Sciatic nerve (tissue), 2 donors: ENCODE results near the gene CLPTM1. TPM values are rescaled to one million over a fixed set of nuclear protein-coding genes. Genes with fewer than 3 reads are reported as not detected.
A peak's percentile ranks its signal among the peaks of the same experiment; 100 is the strongest.
"Not testable (repeated sequence)": the region's sequence is repeated elsewhere in the genome, so short reads cannot be mapped to it uniquely, and the experiment has no call there.

Experiments used
- ATAC-seq: fragments of 200-7000 bp; cut with Tn5 transposase; one replicate; pipeline ENCODE4 v1.9.1; 2020; ENCODE audit warnings: mild to moderate bottlenecking, moderate library complexity
- DNase-seq: peaks from one replicate; pipeline ENCODE4 v3.0.0-alpha.2; 2020; ENCODE audit warnings: low spot score
- intact Hi-C: fragments of 100-400 bp; cut with DNase I; formaldehyde crosslinking; loops from one replicate; pipeline ENCODE4 v1.14.2; 2022
- total RNA-seq: library from RNA; stranded (reverse); fragmentation: NEBNext Ultra II Directional; extraction: Animal tissue kit (Norgen Biotek cat#: 25700); gene quantifications from one replicate; pipeline ENCODE4 v1.2.1, GENCODE V29; 2021
- donor health status: DM: no; HTN: no; CAD: no.
- donor health status: DM: no; HTN: no; CAD: no.

The CLPTM1 gene, protein sequence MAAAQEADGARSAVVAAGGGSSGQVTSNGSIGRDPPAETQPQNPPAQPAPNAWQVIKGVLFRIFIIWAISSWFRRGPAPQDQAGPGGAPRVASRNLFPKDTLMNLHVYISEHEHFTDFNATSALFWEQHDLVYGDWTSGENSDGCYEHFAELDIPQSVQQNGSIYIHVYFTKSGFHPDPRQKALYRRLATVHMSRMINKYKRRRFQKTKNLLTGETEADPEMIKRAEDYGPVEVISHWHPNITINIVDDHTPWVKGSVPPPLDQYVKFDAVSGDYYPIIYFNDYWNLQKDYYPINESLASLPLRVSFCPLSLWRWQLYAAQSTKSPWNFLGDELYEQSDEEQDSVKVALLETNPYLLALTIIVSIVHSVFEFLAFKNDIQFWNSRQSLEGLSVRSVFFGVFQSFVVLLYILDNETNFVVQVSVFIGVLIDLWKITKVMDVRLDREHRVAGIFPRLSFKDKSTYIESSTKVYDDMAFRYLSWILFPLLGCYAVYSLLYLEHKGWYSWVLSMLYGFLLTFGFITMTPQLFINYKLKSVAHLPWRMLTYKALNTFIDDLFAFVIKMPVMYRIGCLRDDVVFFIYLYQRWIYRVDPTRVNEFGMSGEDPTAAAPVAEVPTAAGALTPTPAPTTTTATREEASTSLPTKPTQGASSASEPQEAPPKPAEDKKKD
- total RNA-seq: 105 TPM

DNA sequence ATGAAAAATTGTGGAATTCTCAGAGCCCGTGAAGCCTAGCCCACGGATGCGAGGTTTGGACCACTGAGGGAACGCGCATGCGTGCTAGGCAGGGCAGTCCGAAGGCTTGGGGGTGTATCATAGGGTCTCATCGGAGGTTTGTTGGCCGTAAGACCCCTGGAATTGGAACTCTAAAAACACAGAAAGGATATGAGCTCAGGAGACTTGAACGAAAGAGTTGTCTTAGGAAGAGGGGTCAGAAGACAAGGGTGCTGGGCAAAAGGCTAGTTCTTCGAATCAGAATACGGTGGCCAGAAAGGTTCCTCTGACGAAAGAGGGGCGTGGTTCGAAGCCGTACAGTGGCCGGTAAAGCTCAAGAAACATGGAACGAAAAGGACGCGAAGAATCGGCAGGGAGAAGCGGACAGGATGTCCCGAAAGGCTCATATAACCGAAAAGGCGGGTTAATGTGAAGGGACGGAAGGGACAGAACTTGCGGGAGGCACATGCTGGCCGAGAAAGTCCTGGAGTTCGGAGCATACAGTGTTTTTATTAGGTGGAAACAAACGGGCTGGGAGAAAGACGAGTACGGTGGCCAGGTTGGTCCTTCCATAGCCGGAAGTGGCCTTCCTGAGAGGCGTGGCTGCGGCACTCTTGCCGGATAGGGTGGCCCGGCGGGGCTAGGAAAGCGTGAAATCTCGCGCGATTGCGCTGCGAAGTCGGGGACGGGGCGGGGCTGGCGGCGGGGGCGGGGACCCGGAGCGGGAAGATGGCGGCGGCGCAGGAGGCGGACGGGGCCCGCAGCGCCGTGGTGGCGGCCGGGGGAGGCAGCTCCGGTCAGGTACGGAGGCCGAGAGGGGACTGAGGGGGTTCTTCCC, at the start of gene CLPTM1:
Gene CLPTM1, plus strand, starts transcription at position 732 of the 856 bp plus-strand sequence. Its CDS starts 16 bp downstream, at position 748.
- ATAC-seq: peak; percentile 97
- DNase-seq: peak; percentile 98
- intact Hi-C loops: loop anchor here (5.0 kb wide), 1 partner anchor 53 kb away; no protein-coding TSS in a partner anchor

DNA sequence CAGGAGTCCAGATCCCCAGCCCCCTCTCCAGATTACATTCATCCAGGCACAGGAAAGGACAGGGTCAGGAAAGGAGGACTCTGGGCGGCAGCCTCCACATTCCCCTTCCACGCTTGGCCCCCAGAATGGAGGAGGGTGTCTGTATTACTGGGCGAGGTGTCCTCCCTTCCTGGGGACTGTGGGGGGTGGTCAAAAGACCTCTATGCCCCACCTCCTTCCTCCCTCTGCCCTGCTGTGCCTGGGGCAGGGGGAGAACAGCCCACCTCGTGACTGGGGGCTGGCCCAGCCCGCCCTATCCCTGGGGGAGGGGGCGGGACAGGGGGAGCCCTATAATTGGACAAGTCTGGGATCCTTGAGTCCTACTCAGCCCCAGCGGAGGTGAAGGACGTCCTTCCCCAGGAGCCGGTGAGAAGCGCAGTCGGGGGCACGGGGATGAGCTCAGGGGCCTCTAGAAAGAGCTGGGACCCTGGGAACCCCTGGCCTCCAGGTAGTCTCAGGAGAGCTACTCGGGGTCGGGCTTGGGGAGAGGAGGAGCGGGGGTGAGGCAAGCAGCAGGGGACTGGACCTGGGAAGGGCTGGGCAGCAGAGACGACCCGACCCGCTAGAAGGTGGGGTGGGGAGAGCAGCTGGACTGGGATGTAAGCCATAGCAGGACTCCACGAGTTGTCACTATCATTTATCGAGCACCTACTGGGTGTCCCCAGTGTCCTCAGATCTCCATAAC, 49.6 kb upstream of the CLPTM1 start, which contains the start of gene APOE:
Gene APOE, plus strand, starts transcription at position 360 of the 724 bp plus-strand sequence. CDS start 829 bp downstream, outside the sequence.
- DNase-seq: no peak
- ATAC-seq: peak; percentile 42

DNA sequence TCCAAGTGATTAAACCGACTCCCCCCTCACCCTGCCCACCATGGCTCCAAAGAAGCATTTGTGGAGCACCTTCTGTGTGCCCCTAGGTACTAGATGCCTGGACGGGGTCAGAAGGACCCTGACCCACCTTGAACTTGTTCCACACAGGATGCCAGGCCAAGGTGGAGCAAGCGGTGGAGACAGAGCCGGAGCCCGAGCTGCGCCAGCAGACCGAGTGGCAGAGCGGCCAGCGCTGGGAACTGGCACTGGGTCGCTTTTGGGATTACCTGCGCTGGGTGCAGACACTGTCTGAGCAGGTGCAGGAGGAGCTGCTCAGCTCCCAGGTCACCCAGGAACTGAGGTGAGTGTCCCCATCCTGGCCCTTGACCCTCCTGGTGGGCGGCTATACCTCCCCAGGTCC, 47.6 kb upstream of the CLPTM1 start:
- no peak for ATAC-seq
- intact Hi-C loops: no loop called here

More for the DNA sequence above, 49.6 kb upstream of the CLPTM1 start, which contains the start of gene APOE:
- intact Hi-C loops: no loop called here

DNA sequence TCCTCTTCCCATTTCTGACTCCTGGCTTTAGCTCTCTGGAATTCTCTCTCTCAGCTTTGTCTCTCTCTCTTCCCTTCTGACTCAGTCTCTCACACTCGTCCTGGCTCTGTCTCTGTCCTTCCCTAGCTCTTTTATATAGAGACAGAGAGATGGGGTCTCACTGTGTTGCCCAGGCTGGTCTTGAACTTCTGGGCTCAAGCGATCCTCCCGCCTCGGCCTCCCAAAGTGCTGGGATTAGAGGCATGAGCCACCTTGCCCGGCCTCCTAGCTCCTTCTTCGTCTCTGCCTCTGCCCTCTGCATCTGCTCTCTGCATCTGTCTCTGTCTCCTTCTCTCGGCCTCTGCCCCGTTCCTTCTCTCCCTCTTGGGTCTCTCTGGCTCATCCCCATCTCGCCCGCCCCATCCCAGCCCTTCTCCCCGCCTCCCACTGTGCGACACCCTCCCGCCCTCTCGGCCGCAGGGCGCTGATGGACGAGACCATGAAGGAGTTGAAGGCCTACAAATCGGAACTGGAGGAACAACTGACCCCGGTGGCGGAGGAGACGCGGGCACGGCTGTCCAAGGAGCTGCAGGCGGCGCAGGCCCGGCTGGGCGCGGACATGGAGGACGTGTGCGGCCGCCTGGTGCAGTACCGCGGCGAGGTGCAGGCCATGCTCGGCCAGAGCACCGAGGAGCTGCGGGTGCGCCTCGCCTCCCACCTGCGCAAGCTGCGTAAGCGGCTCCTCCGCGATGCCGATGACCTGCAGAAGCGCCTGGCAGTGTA, 46.9 kb upstream of the CLPTM1 start:
- intact Hi-C loops: no loop called here
- DNase-seq (no peak), ATAC-seq (no peak)

More for the DNA sequence above, 47.6 kb upstream of the CLPTM1 start:
- no peak for DNase-seq

DNA sequence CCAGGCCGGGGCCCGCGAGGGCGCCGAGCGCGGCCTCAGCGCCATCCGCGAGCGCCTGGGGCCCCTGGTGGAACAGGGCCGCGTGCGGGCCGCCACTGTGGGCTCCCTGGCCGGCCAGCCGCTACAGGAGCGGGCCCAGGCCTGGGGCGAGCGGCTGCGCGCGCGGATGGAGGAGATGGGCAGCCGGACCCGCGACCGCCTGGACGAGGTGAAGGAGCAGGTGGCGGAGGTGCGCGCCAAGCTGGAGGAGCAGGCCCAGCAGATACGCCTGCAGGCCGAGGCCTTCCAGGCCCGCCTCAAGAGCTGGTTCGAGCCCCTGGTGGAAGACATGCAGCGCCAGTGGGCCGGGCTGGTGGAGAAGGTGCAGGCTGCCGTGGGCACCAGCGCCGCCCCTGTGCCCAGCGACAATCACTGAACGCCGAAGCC, 46.3 kb upstream of the CLPTM1 start:
- no peak for DNase-seq
- no peak for ATAC-seq
- intact Hi-C loops: no loop called here

DNA sequence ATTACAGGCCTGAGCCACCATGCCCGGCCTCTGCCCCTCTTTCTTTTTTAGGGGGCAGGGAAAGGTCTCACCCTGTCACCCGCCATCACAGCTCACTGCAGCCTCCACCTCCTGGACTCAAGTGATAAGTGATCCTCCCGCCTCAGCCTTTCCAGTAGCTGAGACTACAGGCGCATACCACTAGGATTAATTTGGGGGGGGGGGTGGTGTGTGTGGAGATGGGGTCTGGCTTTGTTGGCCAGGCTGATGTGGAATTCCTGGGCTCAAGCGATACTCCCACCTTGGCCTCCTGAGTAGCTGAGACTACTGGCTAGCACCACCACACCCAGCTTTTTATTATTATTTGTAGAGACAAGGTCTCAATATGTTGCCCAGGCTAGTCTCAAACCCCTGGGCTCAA, 45.4 kb upstream of the CLPTM1 start:
- DNase-seq (no peak), ATAC-seq (no peak)
- intact Hi-C loops: no loop called here

DNA sequence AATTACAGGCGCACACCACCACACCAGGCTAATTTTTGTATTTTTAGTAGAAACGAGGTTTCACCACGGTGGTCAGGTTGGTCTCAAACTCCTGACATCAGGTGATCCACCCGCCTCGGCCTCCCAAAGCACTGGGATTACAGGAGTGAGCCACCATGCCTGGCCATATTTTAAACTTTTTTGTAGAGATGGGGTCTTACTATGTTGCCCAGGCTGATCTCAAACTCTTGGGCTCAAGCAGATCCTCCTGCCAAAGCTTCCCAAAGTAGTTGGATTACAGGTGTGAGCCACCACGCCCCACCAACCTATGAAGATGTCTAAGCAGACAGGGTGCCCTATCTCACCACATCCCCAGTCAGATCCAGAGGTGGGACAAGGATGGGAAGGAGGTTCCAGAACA, 43.3 kb upstream of the CLPTM1 start:
- DNase-seq, intact Hi-C loops, ATAC-seq: not testable (repeated sequence)

DNA sequence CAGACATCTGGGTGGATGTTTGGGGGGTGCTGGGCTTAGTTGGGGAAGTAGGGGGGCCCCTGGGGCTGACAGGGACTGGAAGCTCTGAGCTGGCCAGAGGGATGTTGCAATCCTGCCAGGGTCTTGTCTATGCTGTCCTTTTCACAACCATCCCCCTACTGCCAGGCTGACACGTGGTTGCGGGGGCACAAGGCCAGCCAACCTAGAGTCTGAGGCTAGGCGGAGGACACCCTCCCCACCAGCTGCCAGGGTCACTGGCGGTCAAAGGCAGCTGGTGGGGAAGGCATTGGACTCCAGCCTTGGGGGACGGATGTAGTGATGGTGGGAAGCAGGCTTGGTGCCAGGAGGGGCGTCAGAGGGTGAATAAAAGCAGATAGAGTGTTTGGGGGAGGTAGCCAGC, 42.3 kb upstream of the CLPTM1 start:
- peak; percentile 53 for ATAC-seq

DNA sequence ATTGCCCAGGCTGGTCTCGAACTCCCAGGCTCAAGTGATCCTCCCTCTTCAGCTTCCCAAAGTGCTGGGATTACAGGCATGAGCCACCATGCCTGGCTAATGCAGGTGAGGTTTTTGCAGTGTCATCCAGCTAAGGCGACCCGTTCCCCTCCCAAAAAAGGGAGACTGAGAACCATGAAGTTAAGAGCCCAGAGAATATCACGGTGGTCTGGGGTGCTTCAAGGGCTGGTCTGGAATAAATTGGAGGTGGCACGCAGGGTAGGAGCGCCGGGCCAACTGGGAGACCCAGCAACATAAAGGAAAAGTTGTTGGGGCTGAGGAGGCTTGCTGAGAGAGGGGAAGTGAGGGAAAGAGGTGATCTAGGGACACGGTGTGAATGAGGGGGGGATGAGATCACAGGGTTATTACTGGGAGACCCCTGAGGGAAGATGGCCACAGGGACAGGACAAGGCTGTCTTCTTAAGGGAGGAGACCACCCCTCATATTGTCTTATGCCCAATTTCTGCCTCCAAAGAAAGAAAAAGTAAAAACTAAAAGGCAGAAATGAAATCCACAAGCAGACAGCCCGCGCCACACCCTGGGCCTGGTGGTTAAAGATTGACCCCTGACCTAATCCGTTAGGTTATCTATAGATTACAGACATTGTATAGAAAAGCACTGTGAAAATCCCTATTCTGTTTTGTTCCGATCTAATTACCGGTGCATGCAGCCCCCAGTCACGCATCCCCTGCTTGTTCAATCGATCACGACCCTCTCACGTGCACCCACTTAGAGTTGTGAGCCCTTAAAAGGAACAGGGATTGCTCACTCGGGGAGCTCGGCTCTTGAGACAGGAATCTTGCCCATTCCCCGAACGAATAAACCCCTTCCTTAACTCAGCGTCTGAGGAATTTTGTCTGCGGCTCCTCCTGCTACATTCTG, 41.4 kb upstream of the CLPTM1 start:
- DNase-seq, intact Hi-C loops, ATAC-seq: not testable (repeated sequence)

More for the DNA sequence above, 42.3 kb upstream of the CLPTM1 start:
- intact Hi-C loops: no loop called here
- DNase-seq: peak; percentile 72

DNA sequence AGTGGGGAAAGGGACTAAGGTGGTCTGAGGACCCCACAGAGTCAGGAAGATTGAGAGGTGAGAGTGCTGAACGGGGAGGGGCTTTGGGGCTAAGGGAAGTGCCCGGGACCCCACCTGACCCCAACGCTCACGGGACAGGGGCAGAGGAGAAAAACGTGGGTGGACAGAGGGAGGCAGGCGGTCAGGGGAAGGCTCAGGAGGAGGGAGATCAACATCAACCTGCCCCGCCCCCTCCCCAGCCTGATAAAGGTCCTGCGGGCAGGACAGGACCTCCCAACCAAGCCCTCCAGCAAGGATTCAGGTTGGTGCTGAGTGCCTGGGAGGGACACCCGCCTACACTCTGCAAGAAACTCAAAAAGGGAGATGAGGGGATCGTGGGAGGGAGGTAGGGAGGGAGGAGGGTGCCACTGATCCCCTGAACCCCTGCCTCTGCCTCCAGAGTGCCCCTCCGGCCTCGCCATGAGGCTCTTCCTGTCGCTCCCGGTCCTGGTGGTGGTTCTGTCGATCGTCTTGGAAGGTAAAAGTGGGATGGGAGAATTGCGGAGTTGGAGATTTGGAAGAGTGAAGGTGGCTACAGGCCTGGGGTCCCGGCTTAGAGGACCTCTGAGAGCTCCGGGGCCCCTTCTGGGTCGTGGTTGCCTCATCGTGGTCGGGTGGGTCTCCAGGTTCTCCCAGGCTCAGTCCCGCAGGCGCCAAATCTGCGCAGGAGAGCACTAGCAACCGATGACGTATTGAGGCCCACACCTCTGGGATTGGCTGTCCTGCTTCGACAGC, 40.6 kb upstream of the CLPTM1 start, which contains the start of gene APOC1:
Gene APOC1, plus strand, starts transcription at position 176 of the 774 bp plus-strand sequence. Its CDS starts 284 bp downstream, at position 460.
- intact Hi-C loops: not testable (repeated sequence)
- DNase-seq (peak; percentile 88), ATAC-seq (peak; percentile 93)

DNA sequence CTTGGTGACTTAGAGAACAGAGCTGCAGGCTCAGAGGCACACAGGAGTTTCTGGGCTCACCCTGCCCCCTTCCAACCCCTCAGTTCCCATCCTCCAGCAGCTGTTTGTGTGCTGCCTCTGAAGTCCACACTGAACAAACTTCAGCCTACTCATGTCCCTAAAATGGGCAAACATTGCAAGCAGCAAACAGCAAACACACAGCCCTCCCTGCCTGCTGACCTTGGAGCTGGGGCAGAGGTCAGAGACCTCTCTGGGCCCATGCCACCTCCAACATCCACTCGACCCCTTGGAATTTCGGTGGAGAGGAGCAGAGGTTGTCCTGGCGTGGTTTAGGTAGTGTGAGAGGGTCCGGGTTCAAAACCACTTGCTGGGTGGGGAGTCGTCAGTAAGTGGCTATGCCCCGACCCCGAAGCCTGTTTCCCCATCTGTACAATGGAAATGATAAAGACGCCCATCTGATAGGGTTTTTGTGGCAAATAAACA, 30.9 kb upstream of the CLPTM1 start:
- no peak for DNase-seq
- intact Hi-C loops: no loop called here
- ATAC-seq: no peak

DNA sequence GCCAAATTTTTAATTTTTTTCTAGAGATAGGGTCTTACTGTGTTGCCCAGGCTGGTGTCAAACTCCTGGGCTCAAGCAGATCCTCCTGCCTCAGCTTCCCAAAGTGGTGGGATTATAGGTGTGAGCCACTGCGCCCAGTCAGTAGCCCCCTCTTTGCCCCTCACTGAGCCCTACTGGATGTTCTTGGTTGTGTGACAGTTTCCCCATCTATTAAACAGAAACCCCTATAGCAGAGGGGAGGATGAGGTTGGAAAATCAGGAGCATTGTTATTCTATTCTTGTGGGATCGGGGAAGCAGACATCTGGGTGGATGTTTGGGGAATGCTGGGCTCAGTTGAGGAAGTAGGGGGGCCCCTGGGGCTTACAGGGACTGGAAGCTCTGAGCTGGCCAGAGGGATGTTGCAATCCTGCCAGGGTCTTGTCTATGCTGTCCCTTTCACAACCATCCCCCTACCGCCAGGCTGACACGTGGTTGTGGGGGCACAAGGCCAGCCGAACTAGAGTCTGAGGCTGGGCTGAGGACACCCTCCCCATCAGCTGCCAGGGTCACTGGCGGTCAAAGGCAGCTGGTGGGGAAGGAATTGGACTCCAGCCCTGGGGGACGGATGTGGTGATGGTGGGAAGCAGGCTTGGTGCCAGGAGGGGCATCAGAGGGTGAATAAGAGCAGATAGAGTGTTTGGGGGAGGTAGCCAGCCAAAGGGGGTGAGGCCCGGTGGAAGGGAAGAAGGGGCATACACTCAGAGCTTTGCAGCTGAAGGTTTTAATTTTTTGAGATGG, 29.9 kb upstream of the CLPTM1 start:
- intact Hi-C loops: no loop called here
- DNase-seq: peak; percentile 88
- peak; percentile 91 for ATAC-seq

DNA sequence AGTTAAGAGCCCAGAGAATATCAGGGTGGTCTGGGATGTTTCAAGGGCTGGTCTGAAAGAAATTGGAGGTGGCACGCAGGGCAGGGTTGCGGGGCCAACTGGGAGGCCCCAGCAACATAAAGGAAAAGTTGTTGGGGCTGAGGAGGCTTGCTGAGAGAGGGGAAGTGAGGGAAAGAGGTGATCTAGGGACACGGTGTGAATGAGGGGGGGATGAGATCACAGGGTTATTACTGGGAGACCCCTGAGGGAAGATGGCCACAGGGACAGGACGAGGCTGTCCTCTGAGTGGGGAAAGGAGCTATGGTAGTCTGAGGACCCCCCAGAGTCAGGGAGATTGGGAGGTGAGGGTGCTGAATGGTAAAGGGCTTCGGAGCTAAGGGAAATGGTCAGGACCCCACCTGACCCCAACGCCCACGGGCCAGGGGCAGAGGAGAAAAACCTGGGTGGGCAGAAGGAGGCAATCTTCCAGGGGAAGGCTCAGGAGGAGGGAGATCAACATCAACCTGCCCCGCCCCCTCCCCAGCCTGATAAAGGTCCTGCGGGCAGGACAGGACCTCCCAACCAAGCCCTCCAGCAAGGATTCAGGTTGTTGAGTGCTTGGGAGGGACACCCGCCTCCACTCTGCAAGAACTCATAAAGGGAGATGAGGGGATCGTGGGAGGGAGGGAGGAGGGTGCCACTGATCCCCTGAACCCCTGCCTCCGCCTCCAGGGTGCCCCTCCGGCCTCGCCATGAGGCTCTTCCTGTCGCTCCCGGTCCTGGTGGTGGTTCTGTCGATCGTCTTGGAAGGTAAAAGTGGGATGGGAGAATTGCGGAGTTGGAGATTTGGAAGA, 28.7 kb upstream of the CLPTM1 start:
- peak; percentile 3 for ATAC-seq
- DNase-seq: not testable (repeated sequence)

DNA sequence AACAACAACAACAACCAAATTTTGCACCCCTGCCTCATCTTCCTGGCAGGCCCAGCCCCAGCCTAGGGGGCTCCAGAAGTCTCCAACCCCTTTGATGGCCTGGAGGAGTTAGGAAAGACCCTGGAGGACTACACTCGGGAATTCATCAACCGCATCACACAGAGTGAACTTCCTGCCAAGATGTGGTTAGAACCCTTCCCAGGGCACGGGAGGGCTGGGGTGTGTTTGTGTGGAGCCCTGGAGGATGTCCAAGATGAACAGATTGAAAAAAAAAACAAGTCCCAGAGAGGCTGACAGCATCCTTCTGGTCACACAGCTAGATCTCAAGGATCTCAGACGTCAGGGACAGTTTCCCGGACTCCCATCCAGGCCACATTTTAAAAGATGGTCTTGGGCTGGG, 27.4 kb upstream of the CLPTM1 start:
- no peak for ATAC-seq
- no peak for DNase-seq
- intact Hi-C loops: no loop called here

More for the DNA sequence above, 28.7 kb upstream of the CLPTM1 start:
- intact Hi-C loops: not testable (repeated sequence)
